AG09309 (cell line): ENCODE results near the gene PRSS1.
"Not testable (repeated sequence)": the region's sequence is repeated elsewhere in the genome, so short reads cannot be mapped to it uniquely, and the experiment has no call there.

Experiments
- DNase-seq: peaks from one replicate; pipeline ENCODE4 v3.0.0-alpha.2; 2010; ENCODE audit warnings: low read depth
- H3K4me3 ChIP-seq: 2 replicates; pipeline ENCODE4 v1.5.1; 2011; ENCODE audit warnings: mild to moderate bottlenecking, low read depth, low read length, moderate library complexity; ENCODE audit not compliant: control insufficient read depth
- CTCF ChIP-seq: IDR thresholded peaks from 2 replicates; pipeline ENCODE4 v1.5.1; 2011; ENCODE audit warnings: mild to moderate bottlenecking, low read depth, low read length, inconsistent platforms; ENCODE audit not compliant: insufficient read depth, control insufficient read depth; ENCODE audit errors: missing control alignments

Gene PRSS1

DNA sequence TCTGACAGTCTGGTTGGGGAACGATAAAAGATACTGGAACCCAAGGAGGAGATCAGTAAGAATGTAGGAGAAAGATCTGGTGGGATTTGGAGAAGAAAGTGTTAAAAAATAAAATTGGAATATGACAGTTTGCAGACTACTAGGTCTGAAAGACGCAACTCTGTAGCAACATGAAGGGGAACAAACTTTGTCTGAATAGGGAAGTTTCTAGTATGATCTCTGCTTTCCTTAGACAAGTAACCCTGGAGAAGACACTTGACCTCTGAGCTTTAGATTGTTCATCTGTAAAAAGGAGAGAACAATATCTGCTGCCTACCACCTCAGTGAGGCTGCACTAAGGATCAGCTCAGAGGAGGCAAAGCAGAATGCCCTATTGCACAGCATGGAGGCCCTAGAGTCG is 3.0 kb upstream of the PRSS1 start:
- DNase-seq, result no peak
- no peak for TF ChIP-seq CTCF
- no peak overlapping the region for H3K4me3 ChIP-seq

GRCh38 chr7:142748410-142748809 is 862 bp upstream of the PRSS1 start:
- not testable (repeated sequence) for DNase-seq, H3K4me3 ChIP-seq

GRCh38 chr7:142750321-142750938 is 1.2 kb downstream of the PRSS1 start:
- DNase-seq, result no peak
- TF ChIP-seq CTCF, result no peak
- no peak overlapping the region for H3K4me3 ChIP-seq

DNA sequence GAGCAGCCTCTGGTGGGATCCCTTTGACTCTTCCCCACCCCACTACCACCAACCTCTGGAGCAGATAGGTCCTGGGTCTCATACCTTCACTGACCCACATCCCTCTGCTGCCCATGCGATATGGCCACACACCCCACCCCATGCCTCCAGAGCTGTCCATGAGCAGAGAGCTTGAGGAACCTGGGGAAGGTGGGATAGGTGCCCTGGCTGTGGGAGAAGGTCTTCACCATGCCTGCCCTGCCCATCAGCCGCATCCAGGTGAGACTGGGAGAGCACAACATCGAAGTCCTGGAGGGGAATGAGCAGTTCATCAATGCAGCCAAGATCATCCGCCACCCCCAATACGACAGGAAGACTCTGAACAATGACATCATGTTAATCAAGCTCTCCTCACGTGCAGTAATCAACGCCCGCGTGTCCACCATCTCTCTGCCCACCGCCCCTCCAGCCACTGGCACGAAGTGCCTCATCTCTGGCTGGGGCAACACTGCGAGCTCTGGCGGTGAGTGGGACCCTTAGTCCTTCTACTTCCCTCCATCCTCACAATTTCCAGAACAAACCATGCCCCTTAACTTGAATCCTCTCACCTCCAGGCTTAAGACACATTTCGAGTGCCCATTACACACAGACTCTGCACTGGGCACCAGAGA is 2.4 kb downstream of the PRSS1 start:
- not testable (repeated sequence) for H3K4me3 ChIP-seq, DNase-seq

GRCh38 chr7:142752376-142753225 is 3.3 kb downstream of the PRSS1 start:
- H3K4me3 ChIP-seq, result no peak overlapping the region
- no peak for DNase-seq
- no peak for TF ChIP-seq CTCF

DNA sequence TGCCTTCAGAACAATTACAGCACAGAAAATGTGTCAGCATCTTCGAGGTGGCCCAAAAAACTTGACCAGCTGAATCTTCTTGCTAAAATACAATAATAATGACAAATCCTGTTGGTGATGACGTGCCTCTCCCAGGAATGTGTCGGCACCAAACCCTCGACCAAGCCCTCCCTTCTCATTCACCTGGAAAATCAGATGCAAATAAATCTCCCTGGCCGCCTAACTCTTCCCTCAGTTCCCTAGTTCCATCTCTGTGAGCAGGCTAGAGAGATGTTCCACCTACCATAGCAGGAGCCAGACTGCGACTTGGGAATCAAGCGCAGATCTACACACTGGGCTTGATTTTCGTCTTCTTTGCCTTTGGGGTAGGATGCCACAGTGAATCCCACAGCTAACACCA is 4.1 kb downstream of the PRSS1 start:
- no peak for TF ChIP-seq CTCF

DNA sequence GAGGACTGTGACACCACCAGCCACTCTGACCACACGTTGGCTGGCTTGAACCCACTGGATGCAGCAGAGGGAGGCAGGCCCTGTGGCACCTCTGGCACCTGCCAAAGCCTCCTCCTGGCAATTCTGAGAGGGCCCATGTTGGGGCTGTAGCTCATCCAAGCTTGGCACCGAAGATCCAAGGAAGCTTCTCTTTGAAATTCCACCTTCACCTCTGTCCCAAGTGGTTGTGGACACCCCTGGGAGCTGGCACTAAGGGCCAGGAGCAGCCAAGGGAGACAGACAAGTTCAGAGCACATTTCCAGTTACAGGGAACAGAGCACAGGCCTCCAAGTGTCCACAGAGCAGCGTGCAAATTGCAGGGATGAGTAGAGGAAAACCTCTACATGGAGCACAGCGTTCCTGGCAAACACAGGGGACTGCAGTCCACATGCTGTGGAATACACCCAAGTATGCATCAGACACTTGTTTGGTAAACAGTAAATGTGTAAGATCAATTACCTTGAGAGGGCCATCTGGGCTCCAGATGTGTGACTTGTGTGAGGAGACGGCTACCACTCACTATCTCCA is 4.7 kb downstream of the PRSS1 start:
- not testable (repeated sequence) for DNase-seq, H3K4me3 ChIP-seq

More for the DNA sequence above, 4.1 kb downstream of the PRSS1 start:
- DNase-seq, result no peak
- no peak overlapping the region for H3K4me3 ChIP-seq

DNA sequence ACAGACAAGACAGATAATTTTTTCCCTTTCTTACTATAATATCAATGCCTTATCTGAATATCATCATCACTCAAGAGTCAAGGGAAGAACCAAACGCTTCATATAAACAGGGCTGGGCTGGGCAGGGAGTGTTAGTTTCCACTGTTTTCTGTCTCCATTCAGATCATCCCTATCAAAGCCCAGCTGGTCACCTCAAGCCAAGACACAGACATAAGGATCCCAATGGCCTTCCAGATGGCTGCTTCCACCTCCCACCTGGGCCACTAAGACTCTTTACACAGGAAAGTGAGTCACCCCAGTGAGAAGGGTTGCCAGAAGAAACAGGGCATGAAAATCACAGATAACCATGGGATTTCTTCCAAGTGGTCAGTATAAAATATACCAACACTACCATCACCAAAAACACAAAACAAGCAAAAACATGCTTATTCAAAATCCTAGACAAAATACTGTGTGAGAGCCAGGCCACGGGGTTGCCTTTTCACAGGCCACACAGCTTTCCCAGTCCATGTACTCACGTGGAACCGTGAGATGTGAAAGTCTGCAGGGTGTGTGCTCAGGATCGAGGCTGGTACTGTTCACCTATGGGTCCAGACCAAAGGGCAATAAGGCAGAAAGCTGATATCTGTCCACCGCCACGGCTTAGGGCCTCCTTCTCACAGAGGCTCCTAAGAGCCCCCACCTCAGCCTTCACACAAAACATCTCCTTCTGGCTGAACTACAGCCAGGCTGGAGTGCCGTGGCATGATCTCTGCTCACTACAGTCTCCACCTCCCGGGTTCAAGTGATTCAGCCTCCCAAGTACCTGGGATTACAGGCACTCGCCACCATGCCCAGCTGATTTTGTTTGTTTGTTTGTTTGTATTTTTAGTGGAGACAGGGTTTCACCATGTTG is 5.7 kb downstream of the PRSS1 start:
- H3K4me3 ChIP-seq, result no peak overlapping the region
- no peak for DNase-seq
- TF ChIP-seq CTCF, result no peak

GRCh38 chr7:142758312-142758711 is 9.0 kb downstream of the PRSS1 start:
- DNase-seq, H3K4me3 ChIP-seq: not testable (repeated sequence)
